ENCODE data around the gene PLD5.

GRCh38 chr1:242506724-242507123 is 17.8 kb downstream of the PLD5 start:
- no peak for TF ChIP-seq CTCF (IDR thresholded peaks at IDR 0.05)
- no peak for TF ChIP-seq POLR2A (IDR thresholded peaks at IDR 0.05)
- no peak for TF ChIP-seq POLR2AphosphoS5 (IDR thresholded peaks at IDR 0.05)
